HG03108 (cell line): ENCODE measurements around the gene COL5A1.
"Not testable (repeated sequence)": the region's sequence is repeated elsewhere in the genome, so short reads cannot be mapped to it uniquely, and the experiment has no call there.

Source experiments
- ATAC-seq: cut with Tn5 transposase; IDR thresholded peaks from one replicate; pipeline ENCODE4 v1.9.1; 2021; ENCODE audit warnings: moderate library complexity; ENCODE audit not compliant: unreplicated experiment

Gene COL5A1

DNA sequence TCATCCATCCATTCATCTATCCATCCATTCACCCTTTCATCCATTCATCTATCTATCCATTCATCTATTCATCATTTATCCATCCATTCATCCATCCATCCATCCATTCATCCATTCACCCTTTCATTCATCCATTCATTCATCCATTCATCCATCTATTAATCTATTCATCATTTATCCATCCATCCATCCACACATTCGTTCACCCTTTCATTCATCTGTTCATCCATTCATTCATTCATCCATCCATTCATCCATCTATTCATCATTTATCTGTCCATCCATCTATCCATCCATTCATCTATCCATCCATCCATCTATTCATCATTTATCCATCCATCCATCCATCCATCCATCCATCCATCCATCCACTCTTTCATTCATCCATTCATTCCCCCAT, 205.1 kb downstream of the COL5A1 start:
- no peak for ATAC-seq

DNA sequence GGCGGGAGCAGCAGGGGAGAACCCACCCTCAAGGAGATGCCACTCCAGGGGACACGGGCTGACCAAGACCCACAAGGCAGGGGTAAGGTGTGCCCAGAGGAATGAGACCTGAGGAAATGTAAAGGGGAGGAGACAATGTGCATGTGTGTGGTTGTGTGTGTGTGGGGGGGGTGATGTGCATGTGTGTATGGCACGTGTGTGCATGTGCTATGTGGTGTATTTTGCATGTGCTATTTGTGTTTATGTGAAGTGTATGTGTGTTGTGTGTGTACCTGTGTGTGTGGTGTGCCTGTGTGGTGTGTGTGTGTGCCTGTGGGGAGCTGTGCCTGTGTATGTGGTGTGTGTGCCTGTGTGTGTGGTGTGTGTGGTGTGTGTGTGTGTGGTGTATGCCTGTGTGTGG, 205.5 kb downstream of the COL5A1 start:
- no peak for ATAC-seq

DNA sequence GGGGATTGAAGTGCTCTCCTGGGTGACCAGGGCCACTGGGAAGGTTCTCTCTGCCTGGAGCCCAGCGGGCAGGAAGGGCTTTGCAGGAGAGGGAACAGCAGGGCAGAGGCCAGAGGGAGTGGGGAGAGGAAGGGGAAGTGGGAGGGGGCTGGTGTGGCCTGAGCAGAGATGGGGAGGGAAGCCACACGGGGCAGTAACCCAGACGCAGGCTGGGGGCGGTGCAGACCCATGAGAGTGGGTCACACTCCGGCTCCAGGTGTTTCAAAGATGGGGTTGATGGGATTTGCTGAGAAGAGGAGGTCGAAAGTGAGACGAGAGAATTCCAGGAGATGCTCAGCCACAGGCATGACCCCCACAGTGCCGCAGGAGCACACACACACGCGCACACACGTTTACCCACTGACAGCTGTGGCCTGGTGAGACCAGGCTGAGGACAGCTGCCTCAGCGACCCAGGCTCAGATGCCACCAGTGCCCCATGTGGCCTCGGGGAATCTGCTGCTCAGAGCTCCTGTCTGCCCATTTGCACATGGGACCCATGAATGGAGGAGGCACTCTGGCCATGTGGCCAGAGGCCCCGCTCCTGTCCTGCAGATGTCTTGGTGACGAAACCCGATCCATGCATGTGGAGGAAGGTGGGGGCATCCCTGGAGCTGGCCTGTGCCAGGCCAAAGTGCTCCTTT, 206.3 kb downstream of the COL5A1 start:
- ATAC-seq, result no peak

DNA sequence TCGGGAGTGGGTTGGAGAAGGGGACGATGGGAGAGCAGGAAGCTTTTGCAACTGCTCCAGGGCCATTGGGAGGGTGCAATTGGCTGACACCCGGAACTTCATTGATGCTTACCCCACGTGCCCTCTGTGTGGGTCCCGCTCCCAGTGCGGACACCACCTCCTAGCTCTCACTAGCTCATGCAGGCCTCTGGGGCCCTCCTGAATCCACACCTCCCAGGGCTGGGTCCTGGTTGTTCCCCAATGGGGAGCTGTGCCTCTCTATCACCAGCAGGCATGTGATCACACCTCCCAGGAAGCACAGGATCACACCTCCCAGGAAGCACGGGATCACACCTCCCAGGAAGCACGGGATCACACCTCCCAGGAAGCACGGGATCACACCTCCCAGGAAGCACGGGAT, 206.9 kb downstream of the COL5A1 start:
- no peak for ATAC-seq

DNA sequence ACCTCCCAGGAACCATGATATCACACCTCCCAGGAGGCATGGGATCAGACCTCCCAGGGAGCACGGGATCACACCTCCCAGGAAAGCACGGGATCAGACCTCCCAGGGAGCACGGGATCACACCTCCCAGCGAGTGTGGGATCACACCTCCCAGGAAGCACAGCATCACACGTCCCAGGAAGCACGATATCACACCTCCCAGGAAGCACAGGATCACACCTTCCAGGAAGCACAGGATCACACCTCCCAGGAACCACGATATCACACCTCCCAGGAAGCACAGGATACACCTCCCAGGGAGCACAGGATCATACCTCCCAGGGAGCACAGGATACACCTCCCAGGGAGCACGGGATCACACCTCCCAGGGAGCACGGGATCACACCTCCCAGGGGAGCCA, 209.0 kb downstream of the COL5A1 start:
- no peak for ATAC-seq

DNA sequence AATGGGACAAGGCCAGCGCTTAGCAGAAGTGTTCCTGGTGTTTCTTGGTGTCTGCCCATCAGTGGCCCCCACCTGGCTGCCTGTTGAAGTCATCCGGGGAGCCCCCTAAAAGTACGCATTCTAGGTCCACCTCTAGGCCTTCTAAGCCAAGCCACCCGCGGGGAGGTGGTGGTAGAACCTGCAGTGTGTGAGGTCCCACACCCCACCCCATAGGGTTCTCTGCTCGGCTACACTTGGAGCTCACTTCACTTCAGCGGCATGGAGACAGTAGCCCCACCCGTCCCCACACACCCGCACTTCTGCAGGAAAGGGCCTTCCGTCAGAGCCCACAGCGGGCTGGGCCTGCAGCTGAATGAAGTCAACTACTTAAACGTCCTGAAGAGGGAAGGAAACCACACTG, 209.4 kb downstream of the COL5A1 start:
- no peak for ATAC-seq

DNA sequence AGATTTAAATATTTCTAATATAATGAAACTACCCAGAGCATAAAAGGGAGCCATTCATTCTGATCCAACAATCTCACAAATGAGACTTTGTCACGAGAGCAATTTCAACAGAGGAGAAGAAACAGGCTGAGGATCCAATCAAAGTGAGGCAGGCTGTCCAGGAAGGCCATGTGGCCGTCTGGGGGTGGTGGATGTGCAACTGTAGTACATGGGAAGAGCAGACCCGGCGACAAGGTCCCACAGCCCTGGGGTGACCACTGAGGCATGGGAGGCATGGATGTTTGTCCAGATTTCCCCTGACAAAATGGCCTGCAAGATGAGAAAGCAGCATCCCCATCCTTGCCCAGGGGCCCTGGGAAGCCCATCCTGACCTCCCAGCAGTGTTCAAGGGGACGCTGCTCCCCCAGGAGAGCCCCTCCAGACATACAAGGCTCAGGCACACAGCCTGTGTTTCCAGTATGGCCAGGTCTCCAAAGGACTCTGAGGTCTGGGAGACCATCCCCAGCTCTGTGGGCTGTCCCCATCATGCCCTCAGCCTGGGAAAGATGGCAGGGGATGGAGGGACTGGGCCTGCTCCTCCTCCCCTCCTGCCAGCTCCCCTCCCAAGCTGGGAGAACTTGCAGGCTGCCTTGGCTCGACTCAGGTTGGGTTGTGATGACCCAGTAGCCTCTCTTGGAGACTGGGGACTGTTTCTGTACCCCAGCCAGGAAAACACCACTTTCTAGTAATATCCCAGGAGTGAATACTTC, 211.5 kb downstream of the COL5A1 start:
- ATAC-seq, result no peak

DNA sequence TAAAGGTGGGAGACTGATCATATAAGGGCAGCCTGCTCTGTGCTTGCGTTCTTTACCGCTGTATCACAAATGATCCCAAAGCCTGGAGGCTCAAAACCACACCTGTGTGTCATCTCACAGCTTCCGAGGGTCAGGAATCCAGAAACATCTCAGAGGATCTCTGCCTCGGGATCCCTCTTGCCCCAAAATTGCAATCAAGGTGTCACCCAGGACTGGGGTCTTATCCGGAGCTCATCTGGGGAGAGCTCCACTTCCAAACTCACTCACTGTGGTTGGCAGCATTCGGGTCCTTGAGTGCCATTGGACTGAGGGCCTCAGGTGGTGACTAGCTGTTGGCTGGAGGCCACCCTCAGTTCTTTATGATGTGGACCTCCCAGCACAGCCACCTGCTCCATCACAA, 212.3 kb downstream of the COL5A1 start:
- ATAC-seq, result no peak

DNA sequence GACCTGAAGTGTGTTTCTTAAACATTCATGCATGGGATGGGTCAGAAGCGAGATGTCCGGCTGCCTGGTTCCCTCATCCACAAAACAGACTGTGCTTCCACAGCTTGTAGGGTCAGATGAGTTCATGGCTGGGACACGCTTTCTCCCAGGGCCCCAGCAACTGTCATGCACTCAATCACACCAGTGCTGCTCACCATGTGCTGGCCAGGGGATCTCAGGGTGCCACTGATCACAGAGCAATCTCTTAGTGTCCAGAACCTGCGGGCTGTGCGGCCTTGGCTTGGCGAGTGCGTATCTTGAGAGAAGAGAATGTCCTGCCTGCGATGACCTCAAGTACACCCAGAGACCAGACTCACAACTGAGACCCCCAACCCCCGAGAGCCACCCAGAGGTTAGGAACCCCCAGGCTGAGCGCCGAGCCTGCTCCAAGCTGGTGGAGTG, 213.0 kb downstream of the COL5A1 start:
- no peak for ATAC-seq

DNA sequence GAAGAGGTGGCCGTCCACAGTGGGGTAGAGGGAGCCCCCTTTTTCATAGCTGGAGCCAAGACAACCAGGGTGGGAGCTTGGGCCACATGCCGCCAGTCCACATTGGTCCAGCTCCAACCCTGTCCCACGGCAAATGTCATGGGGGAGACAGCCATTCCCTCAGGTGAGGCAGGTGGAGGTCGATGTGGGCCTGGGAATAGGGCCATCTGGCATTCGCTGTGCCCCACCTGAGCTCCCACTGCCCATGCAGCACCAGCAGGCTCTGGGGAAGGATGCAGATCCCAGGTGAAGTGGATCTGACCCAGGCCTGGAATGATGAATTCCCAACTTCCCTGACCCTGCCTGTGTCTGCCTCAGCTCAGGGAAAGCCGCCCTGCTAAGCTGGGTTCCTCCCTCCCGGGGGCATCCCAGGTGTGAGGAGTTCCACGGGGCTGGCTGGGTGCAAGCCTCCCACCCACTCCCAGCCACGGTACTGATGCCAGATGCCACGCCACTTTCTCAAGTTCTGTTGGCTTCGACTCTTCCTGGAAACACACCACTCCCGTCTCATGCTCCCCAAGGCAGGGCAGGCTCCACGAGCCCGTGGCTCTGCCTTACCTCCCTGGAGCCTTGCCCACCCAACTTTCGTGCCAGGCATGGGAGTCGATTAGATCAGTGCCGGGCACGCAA, 213.8 kb downstream of the COL5A1 start:
- no peak for ATAC-seq

DNA sequence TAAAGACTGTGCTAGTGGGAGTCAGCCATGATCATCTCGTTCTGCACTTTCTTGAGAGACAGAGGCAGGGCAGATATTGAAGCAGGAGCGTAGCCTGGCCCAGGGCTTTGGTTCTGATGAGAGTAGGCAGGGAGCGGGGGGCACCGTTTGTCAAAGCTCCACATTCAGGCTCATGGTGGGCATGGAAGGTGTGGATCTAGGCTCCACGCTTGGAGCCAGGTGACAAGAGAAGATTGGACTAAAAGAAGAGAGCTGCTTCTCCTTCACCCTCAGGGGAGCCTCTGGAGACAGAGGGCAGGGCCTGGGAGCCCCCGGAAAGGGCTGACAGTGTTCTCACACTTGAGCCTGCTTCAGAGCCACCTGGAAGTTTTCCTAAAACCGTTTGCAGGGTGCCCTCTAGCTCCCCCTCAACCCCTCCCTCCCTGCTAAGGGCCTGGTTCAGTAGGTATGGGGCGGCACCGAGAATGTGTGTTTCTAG, 214.3 kb downstream of the COL5A1 start:
- no peak for ATAC-seq

DNA sequence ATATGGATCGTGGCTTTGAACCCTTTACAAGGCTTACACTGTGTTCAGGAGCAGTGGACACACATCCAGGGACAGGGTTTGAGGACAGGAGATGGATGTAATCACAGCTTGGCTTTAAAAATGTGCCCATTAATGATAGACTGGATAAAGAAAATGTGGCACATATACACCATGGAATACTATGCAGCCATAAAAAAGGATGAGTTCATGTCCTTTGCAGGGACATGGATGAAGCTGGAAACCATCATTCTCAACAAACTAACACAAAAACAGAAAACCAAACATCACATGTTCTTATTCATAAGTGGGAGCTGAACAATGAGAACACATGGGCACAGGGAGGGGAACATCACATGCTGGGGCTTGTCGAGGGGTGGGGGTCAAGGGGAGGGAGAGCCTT, 215.8 kb downstream of the COL5A1 start:
- ATAC-seq, result not testable (repeated sequence)

DNA sequence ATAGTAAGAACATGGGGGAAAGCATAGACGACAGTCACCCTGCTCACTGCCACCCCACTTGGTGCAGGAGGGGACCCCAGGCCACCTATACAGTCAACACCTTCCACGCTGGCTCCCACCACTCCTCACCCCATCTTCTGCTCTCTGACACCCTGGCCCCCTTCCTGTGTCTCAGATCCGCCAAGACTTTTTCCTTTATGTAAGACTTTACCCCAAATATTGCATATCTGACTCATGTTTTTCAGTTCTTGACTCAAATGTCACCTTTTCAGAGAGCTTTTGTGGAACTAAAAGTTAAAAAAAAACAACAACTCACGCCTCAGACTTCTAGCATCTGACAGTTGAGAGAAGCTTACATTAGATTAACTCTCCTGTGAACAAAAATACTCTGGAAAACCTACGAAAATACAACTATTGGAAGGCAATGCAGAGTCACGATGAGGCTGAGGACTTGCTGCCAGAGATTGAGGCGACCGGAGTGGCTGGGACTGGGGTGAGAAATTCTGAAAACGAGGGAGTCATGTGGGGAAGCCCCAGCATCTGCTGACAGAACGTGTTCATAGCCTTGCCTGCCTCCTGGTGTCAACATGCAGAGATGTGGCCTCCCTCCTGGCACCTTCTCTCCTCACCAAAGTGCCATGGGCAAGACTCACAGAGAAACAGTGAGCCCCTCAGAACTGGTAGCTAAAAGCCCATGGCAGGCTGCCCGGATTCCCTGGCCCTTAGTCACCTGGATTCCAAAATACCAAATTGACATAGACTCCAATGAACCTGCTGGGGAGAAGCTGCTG, 216.6 kb downstream of the COL5A1 start:
- ATAC-seq, result peak; percentile 75

DNA sequence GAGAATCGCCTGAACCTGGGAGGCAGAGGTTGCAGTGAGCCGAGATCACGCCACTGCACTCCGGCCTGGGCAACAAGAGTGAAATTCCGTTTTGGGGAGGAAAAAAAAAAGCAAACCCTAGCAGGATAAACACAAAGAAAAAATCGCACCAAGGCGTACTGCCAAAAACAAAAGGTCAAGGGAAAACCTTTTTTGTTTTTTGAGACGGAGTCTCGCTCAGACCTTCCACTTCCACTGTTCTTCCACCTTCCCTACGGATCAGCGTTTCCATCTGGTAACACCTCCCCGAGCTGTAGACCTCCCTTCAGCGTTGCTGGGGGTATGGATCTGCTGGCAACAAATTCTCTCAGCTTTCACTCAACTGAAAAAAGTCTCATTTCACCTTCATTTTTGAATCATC, 218.9 kb downstream of the COL5A1 start:
- no peak for ATAC-seq

DNA sequence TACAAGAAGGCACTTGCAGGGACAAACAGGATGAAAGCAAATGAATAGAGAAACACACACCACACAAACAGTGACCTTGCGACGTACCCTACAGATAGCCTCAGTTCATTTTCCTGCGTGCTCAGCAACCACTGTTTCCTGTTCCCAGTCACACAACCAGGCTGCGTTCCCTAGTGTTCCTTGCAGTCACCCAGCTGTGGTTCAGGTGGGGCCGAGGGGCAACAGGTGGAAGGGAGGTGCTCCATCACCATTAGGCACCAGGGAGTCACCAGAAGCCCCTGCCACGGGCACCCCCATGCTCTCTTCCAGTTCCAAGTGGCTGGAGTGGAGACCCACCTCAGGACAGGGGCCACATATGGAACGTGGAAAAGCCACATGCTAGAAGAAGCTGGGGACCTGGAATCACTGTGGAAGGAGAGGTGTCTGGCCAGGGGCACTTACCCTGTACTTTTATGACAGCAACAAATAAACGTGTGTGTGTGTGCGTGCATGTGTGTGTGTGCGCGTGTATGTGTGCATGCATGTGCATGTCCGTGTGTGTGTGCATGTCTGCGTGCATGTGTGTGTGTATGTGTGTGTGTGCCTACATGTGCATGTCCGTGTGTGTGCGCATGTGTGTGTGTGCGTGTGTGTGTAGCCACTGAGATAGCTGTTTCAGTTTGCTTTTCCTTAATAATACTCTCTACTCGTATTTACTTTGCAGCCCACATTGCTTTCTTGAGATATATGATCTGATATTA, 220.2 kb downstream of the COL5A1 start:
- ATAC-seq, result no peak

DNA sequence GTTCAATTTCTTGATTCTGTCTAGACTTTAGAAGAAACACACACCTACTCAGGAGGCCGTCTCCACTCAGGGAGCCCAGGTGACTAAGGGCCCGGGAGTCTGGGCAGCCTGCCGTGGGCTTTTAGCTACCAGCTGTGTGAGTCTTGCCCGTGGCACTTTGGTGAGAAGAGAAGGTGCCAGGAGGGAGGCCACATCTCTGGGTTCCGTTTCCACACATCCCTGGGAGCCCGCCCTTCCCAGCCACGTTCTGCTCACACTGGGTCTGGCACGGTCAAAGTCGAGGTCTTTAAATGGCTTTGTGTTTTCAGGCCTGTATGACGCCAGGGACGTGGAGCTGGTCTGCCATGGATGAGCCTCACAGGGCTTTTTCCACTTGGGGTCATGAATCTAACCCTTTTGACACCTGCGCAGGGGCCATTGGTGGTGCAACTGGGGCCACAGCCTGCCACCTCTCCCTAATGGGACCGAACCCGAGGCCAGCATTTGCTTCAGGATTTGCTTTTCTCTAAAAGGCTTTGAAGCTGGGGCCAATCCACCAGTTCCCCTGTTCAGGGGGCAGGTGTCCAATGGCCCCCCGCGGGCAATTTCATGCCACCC, 221.8 kb downstream of the COL5A1 start:
- ATAC-seq, result no peak

DNA sequence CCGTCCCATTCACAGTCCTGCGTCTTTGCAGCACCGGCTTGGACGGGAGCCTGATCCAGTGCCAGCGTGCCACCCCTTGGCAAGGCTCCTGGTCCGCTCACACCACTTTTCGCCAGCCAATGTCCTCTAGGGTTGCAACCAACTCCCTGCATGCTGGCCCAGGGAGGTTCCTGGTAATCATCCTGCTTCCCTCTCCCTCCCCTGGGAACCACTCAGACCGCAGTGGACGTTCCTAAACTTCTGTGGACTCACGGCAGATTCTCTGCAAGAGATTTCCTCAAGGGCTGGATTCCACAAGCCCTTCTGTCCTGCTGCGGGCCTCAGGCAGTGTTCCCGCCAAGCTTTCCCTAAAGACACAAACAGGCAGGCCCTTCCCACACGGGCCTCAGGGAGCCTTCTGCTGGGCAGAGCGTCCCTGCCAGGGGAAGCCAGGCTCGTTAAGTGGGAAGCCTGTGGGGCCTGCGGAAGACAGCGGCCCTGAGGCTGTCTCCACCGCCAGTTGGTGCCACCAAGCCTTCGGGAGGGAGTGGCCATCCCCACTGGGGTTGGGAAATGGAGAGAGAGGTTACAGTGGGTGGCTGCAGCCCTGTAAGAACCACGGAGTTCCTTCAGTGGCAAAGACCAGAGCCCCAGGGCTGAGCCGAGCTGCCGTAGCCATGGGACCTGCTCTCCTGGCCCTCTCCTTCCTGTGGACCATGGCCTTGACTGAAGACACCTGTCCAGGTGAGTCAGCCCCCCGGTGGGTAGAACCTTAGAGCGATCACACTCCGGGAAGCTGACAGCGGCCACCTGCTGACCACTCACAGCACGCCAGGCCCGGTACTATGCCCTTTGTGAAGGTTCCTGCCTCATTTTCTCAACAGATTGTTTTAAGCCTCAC, 222.6 kb downstream of the COL5A1 start:
- ATAC-seq, result no peak

DNA sequence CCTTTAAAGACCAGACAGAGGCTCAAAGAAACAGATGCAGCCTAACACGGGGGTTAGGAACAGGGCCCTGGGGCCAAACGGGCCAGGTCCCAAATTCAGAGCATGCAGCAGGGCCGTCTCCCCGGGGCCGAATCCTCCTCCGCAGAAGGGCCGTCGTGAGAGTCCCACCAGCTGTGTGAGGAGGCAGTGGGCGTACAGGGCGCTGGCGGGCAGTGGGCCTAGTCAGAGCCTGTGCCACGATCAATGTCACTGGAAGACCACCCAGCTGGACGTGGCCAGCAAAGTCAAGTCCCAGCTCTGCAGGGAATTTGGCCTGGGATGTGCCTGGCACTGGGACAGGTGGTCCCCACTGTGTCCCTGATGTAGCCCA, 223.2 kb downstream of the COL5A1 start:
- ATAC-seq, result no peak
